Adipose tissue (tissue), 3 donors: ENCODE data around the gene CYP2C19. TPM values are rescaled to one million over a fixed set of nuclear protein-coding genes. Genes with fewer than 3 reads are reported as not detected.
"Not testable (repeated sequence)": the region's sequence is repeated elsewhere in the genome, so short reads cannot be mapped to it uniquely, and the experiment has no call there.

Source experiments
- H3K27ac ChIP-seq: one replicate; pipeline ENCODE4 v1.5.1; 2013; ENCODE audit warnings: low read depth, low read length
- WGBS, 3 donors: extraction: QIAGEN DNeasy Blood & Tissue Kit; methylation state at CpG; one replicate each; pipeline ENCODE4 v1.1.7; 2013; 5-methylcytosine and 5-hydroxymethylcytosine counted together
- polyA plus RNA-seq, 3 donors: library from polyadenylated mRNA; stranded (reverse); fragments of 200-250 nt; gene quantifications; one replicate each; pipeline ENCODE4 v1.2.3, GENCODE V29; 2013
- donor health status: healthy with polysubstance abuse.
- donor health status: Bipolar disorder and iron deficiency.
- donor health status: healthy.

Gene CYP2C19
- polyA plus RNA-seq = not detected

DNA sequence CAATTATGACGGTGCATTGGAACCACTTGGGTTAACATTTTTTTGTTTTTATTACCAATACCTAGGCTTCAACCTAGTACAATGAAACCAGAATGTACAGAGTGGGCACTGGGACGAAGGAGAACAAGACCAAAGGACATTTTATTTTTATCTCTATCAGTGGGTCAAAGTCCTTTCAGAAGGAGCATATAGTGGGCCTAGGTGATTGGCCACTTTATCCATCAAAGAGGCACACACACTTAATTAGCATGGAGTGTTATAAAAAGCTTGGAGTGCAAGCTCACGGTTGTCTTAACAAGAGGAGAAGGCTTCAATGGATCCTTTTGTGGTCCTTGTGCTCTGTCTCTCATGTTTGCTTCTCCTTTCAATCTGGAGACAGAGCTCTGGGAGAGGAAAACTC, at the start of gene CYP2C19:
Gene CYP2C19 (plus strand): TSS at position 289 of the 400 bp plus-strand sequence. CDS start 25 bp downstream, at position 314.
- WGBS, 3 donors = 61 to 74% (median 70%) methylated on average over 3 of the region's 3 CpGs
- H3K27ac ChIP-seq = no peak within 1 kb of the TSS

DNA sequence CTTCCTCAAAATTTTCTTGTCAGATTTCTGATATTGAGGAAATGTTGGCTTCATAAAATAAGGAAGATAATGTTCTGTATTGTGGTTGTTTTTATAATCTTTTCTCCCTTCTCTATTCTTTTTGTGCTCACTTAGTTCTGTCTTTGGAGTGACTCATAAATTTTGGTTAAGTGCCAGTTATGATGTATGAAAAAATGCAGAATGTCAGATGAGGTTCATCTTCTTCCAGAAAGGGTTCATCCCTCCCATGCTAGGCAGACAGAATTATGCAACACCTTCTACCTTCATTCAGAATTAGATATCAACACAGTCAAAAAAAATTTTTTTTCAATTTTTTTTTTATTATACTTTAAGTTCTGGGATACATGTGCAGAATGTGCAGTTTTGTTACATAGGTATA, 36.6 kb upstream of the CYP2C19 start:
- no peak overlapping the region for H3K27ac ChIP-seq

DNA sequence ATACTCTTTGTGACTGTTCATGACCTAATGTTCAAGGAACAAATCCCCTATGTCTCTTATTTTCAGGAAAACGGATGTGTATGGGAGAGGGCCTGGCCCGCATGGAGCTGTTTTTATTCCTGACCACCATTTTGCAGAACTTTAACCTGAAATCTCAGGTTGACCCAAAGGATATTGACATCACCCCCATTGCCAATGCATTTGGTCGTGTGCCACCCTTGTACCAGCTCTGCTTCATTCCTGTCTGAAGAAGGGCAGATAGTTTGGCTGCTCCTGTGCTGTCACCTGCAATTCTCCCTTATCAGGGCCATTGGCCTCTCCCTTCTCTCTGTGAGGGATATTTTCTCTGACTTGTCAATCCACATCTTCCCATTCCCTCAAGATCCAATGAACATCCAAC, 27.3 kb upstream of the CYP2C19 start:
- no peak overlapping the region for H3K27ac ChIP-seq
- 60 to 79% (median 74%) methylated on average over 3 of the region's 3 CpGs for WGBS, 3 donors

- 61 to 68% (median 68%) methylated on average over 2 of the region's 2 CpGs for WGBS, 3 donors
- H3K27ac ChIP-seq = no peak overlapping the region
Measured at GRCh38 chr10:94738588-94738987, 23.9 kb upstream of the CYP2C19 start.

GRCh38 chr10:94747137-94747536, 15.3 kb upstream of the CYP2C19 start:
- WGBS, 3 donors = 76 to 80% (median 76%) methylated on average over 2 of the region's 2 CpGs
- H3K27ac ChIP-seq = no peak overlapping the region

- no peak overlapping the region for H3K27ac ChIP-seq
- WGBS, 3 donors = 34 to 81% (median 73%) methylated on average over 4 of the region's 4 CpGs
Measured at GRCh38 chr10:94747838-94748237, 14.6 kb upstream of the CYP2C19 start.

GRCh38 chr10:94757916-94758315, 4.6 kb upstream of the CYP2C19 start:
- 63 to 77% (median 75%) methylated on average over 2 of the region's 2 CpGs for WGBS, 3 donors
- no peak overlapping the region for H3K27ac ChIP-seq

GRCh38 chr10:94760586-94761178, 1.8 kb upstream of the CYP2C19 start:
- no peak overlapping the region for H3K27ac ChIP-seq
- WGBS, 3 donors = 62 to 76% (median 65%) methylated on average over 2 of the region's 2 CpGs

- H3K27ac ChIP-seq = not testable (repeated sequence)
- 90 to 98% (median 93%) methylated on average over 6 of the region's 6 CpGs for WGBS, 3 donors
Measured at GRCh38 chr10:94775425-94775824, 12.9 kb downstream of the CYP2C19 start.

- WGBS, 3 donors = 40 to 60% (median 57%) methylated on average over 5 of the region's 5 CpGs
- no peak overlapping the region for H3K27ac ChIP-seq
Measured at GRCh38 chr10:94777886-94778458, 15.5 kb downstream of the CYP2C19 start.

DNA sequence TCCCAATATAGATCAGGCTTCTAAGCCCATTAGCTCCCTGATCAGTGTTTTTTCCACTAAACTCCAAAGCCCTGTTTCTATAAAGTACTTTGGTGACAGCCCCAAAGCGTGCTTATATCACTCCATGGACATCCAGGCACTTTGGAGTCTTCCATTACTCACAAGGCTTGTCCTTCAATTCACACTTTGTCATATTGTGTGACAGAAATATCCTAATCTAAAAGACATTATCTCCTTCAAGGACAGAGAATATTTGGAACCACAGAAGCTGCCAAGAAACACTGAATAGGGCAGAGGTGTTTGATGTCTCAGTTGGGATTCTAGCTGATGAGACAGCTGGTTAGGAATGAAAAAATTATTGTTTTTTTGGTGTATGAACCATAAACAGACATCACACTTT, 18.4 kb downstream of the CYP2C19 start:
- H3K27ac ChIP-seq = no peak overlapping the region
- 63 to 67% (median 64%) methylated on average over 1 of the region's 1 CpG for WGBS, 3 donors

DNA sequence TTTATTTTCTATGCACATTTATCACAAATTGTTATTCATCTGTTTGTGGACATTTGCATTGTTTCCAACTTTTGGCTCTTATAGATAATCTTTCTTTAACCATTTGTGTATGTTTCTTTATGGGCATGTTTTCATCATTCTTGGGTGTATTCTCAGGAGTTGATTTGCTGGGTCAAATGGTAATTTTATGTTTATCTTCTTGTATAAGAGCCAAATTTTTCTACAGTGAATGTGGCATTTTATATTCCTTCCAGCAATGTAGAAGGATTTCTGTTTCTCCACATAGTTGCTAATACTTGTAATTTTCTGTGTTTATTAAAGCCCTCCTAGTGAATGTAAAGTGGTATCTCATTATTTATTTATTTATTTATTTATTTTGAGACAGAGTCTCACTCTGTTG, 21.8 kb downstream of the CYP2C19 start:
- no peak overlapping the region for H3K27ac ChIP-seq

DNA sequence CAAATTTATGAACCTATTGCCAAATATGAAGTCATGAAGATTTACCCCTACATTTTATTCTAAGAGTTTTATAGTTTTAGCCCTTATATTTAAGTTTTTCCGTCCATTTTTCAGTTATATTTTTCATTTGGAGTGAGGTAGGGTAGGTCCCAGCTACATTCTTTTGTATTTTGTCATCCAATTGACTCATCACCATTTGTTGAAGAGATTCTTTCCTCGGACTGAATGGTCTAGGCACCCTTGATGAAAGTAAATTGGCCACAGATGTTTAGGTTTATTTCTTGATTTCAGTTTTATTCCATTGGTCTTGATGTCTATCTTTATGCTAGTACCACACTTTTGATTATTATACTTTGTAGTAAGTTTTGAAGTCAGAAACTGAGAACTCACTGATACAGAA, 22.7 kb downstream of the CYP2C19 start:
- H3K27ac ChIP-seq = no peak overlapping the region
- 62 to 66% (median 66%) methylated on average over 2 of the region's 2 CpGs for WGBS, 3 donors

GRCh38 chr10:94800551-94800950, 38.1 kb downstream of the CYP2C19 start:
- H3K27ac ChIP-seq = not testable (repeated sequence)
- WGBS, 3 donors = 71 to 83% (median 82%) methylated on average over 4 of the region's 4 CpGs

GRCh38 chr10:94803307-94803706, 40.8 kb downstream of the CYP2C19 start:
- WGBS, 3 donors = 50 to 79% (median 75%) methylated on average over 1 of the region's 1 CpG
- no peak overlapping the region for H3K27ac ChIP-seq

DNA sequence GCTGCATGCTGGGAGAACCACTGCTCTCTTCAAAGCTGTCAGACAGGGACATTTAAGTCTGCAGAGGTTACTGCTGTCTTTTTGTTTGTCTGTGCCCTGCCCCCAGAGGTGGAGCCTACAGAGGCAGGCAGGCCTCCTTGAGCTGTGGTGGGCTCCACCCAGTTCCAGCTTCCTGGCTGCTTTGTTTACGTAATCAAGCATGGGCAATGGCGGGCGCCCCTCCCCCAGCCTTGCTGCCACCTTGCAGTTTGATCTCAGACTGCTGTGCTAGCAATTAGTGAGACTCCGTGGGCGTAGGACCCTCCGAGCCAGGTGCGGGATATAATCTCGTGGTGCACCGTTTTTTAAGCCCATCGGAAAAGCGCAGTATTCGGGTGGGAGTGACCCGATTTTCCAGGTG, 67.5 kb downstream of the CYP2C19 start:
- 85 to 90% (median 87%) methylated on average over 9 to 12 of the region's 13 CpGs for WGBS, 3 donors
- not testable (repeated sequence) for H3K27ac ChIP-seq

- 39 to 73% (median 42%) methylated on average over 1 of the region's 1 CpG for WGBS, 3 donors
- H3K27ac ChIP-seq = no peak overlapping the region
Measured at GRCh38 chr10:94846204-94846603, 83.7 kb downstream of the CYP2C19 start.

DNA sequence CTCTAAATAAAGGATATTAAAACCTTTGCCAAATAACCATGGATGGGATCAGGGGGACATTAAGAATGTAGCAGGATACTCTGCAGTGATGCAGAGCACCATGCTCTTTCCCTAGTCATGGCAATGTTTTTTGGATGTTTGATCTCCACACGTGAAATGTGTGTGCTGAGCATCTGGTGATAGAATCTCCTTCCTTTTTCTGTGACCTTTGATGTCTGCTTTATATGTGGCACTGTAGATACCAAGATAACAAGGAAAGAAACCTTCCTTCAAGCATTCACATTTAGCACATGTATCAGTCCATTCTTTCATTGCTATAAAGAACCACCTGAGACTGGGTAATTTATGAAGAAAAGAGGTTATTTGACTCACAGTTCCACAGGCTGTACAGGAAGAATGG, 88.3 kb downstream of the CYP2C19 start:
- no peak overlapping the region for H3K27ac ChIP-seq
- WGBS, 3 donors = 29 to 47% (median 32%) methylated on average over 1 of the region's 1 CpG

DNA sequence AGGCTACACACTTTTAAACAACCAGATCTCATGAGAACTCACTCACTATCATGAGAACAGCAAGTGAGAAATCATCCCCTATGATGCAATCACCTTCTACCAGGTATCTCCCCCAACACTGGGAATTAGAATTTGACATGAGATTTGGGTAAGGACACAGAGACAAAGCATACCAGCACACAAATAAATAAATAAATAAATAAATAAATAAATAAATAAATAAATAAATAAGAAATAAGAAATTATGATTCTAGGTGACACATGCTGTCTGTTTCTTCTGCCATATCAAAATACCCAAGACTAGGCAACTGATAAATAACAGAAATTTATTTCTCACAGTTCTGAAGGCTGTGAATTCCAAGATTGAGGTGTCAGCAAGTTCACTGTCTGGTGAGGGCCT, 88.8 kb downstream of the CYP2C19 start:
- H3K27ac ChIP-seq = no peak overlapping the region

GRCh38 chr10:94852438-94852837, 90.0 kb downstream of the CYP2C19 start:
- no peak overlapping the region for H3K27ac ChIP-seq
- 78 to 84% (median 84%) methylated on average over 3 of the region's 3 CpGs for WGBS, 3 donors

GRCh38 chr10:94853065-94853464, 90.6 kb downstream of the CYP2C19 start:
- WGBS, 3 donors = 60 to 63% (median 61%) methylated on average over 1 of the region's 1 CpG
- H3K27ac ChIP-seq = no peak overlapping the region
